ENCODE results near the gene NAP1L1.

GRCh38 chr12:76014007-76014406, 70.5 kb downstream of the NAP1L1 start:
- TF ChIP-seq SPI1 (IDR thresholded peaks at IDR 0.05; ENCODE audit: low read depth, low read length) (no peak), POLR2A (IDR thresholded peaks at IDR 0.05; ENCODE audit: low read depth, low read length) (no peak), TAF1 (IDR thresholded peaks at IDR 0.05; ENCODE audit: low read depth, low read length) (no peak), POLR2AphosphoS5 (IDR thresholded peaks at IDR 0.05; ENCODE audit: low read depth, low read length) (no peak), POU2F2 (IDR thresholded peaks at IDR 0.05; ENCODE audit: low read depth, low read length) (no peak), PAX5 (IDR thresholded peaks at IDR 0.05; ENCODE audit: insufficient read depth, low read length, severe bottlenecking) (no peak)

Data from GM12891 (cell line).